ENCODE measurements around the gene ACAD11. TPM values are rescaled to one million over a fixed set of nuclear protein-coding genes. Genes with fewer than 3 reads are reported as not detected.

Gene ACAD11
- total RNA-seq, 1 experiment from 2014 or later, result 12.6 TPM

DNA sequence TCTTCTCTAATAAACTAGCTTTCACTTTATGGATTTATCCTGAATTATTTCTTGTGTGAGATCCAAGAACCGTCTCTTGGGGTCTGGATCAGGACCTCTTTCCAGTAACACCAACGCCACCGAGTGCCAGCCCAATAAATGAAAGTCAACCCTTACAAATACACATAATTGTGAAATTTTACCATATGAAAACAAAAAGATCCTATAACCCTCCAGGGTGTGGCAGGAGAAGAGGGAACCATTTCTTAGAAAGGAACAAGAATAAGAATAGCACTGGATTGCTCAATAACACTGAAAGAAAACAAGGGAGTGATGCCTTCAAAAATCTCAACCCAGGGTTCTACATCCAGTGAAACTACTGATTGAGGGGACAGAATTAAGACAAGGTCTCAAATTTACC lies 114.1 kb downstream of the ACAD11 start:
- RAD21 ChIA-PET (ENCODE audit: low non-redundant PET in 1 of 2, low total read pairs in 2 of 2, uncharacterized antibody in 2 of 2, unreplicated experiment in 2 of 2), result no interaction called here
- intact Hi-C loops (cut with micrococcal nuclease), result loop anchor here (10.0 kb wide), 1 partner anchor 839 kb away; no protein-coding TSS in a partner anchor
- BruUV-seq (replicated peaks), result no TSS peak
- H3K4me1 ChIP-seq (ENCODE audit: control insufficient read depth in 1 of 2, insufficient read depth in 2 of 2, low read length in 2 of 2), result peaks cover 10 to 24% of the 10 kb centered on the region in 2 experiments
- H3K79me2 ChIP-seq (ENCODE audit: insufficient read depth, low read length), result no peaks in the 10 kb centered on the region
- H4K20me1 ChIP-seq (ENCODE audit: insufficient read depth), result no peaks in the 10 kb centered on the region
- H3K9me2 ChIP-seq (ENCODE audit: insufficient read depth), result no peaks in the 10 kb centered on the region
- H3K4me3 ChIP-seq (replicated peaks in 1 of 2; ENCODE audit: low read depth in 1 of 2, low read length in 2 of 2), result no peak overlapping the region
- H3K27me3 ChIP-seq (ENCODE audit: insufficient read depth, low read length), result no peaks in the 10 kb centered on the region
- no peak overlapping the region for H3K4me2 ChIP-seq (ENCODE audit: low read length)
- H2AFZ ChIP-seq (ENCODE audit: low read depth, low read length, poor library complexity, severe bottlenecking), result no peak overlapping the region
- no peaks in the 10 kb centered on the region for H3K36me3 ChIP-seq (ENCODE audit: control insufficient read depth in 1 of 2, insufficient read depth in 2 of 2, low read length in 2 of 2)
- H3K9ac ChIP-seq (ENCODE audit: low read length), result no peak overlapping the region
- POLR2A ChIA-PET, result no interaction called here
- H3K9me3 ChIP-seq (ENCODE audit: control insufficient read depth in 1 of 2, insufficient read depth in 1 of 2, low read depth in 1 of 2, low read length in 2 of 2), result no peaks in the 10 kb centered on the region
- no peak overlapping the region for H3K27ac ChIP-seq (ENCODE audit: low read depth, low read length)
- CTCF ChIA-PET, result interaction anchor here (1.2 to 2.5 kb wide), 2 partner anchors 8 to 10 kb away, joined by 3 to 8 read pairs; no protein-coding TSS in a partner anchor
- no peak for DNase-seq (ENCODE audit: low read depth, low spot score)
- no peak for ATAC-seq
- TF ChIP-seq, protein P1, sequence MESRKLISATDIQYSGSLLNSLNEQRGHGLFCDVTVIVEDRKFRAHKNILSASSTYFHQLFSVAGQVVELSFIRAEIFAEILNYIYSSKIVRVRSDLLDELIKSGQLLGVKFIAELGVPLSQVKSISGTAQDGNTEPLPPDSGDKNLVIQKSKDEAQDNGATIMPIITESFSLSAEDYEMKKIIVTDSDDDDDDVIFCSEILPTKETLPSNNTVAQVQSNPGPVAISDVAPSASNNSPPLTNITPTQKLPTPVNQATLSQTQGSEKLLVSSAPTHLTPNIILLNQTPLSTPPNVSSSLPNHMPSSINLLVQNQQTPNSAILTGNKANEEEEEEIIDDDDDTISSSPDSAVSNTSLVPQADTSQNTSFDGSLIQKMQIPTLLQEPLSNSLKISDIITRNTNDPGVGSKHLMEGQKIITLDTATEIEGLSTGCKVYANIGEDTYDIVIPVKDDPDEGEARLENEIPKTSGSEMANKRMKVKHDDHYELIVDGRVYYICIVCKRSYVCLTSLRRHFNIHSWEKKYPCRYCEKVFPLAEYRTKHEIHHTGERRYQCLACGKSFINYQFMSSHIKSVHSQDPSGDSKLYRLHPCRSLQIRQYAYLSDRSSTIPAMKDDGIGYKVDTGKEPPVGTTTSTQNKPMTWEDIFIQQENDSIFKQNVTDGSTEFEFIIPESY (IDR thresholded peaks at IDR 0.05; ENCODE audit: extremely low read depth, insufficient replicate concordance, low read length), result no peak
- TF ChIP-seq EZH2 (IDR thresholded peaks at IDR 0.05), result no peak
- TF ChIP-seq SP1 (IDR thresholded peaks at IDR 0.05; ENCODE audit: low read depth), result no peak
- TF ChIP-seq, protein P2, sequence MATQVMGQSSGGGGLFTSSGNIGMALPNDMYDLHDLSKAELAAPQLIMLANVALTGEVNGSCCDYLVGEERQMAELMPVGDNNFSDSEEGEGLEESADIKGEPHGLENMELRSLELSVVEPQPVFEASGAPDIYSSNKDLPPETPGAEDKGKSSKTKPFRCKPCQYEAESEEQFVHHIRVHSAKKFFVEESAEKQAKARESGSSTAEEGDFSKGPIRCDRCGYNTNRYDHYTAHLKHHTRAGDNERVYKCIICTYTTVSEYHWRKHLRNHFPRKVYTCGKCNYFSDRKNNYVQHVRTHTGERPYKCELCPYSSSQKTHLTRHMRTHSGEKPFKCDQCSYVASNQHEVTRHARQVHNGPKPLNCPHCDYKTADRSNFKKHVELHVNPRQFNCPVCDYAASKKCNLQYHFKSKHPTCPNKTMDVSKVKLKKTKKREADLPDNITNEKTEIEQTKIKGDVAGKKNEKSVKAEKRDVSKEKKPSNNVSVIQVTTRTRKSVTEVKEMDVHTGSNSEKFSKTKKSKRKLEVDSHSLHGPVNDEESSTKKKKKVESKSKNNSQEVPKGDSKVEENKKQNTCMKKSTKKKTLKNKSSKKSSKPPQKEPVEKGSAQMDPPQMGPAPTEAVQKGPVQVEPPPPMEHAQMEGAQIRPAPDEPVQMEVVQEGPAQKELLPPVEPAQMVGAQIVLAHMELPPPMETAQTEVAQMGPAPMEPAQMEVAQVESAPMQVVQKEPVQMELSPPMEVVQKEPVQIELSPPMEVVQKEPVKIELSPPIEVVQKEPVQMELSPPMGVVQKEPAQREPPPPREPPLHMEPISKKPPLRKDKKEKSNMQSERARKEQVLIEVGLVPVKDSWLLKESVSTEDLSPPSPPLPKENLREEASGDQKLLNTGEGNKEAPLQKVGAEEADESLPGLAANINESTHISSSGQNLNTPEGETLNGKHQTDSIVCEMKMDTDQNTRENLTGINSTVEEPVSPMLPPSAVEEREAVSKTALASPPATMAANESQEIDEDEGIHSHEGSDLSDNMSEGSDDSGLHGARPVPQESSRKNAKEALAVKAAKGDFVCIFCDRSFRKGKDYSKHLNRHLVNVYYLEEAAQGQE (IDR thresholded peaks at IDR 0.05; ENCODE audit: low read depth), result no peak
- no peak for TF ChIP-seq EZH2phosphoT487 (IDR thresholded peaks at IDR 0.05; ENCODE audit: borderline replicate concordance)
- TF ChIP-seq, protein P3, sequence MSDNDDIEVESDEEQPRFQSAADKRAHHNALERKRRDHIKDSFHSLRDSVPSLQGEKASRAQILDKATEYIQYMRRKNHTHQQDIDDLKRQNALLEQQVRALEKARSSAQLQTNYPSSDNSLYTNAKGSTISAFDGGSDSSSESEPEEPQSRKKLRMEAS (IDR thresholded peaks at IDR 0.05), result no peak

All from HCT116 (cell line).